ENCODE measurements around the gene ZNF407.

ZNF407 gene

DNA sequence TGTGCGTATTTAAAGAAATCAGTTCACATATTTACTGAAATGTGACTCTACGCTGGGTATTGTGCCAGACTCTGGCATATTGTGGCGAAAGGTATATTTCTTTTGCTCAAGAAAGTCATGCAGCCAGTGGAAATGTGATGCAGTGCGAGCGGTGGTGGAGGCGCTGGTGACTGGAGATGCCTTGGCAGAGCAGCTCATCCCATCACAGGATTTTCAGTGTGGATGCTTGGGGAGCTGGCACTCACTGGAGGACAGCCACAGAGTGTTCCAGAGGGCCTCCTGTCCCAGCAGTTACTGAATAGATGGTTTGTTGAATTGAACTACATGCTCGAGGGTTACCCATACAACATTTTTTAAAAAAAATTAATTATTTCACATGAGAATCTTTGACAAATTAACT lies 117.6 kb downstream of the ZNF407 start:
- Histone ChIP-seq H3K9ac (ENCODE audit: low read length) (no peak overlapping the region), H3K79me2 (ENCODE audit: insufficient read depth, low read length) (no peaks in the 10 kb centered on the region), H3K27ac (ENCODE audit: low read depth, low read length) (no peak overlapping the region), H4K20me1 (ENCODE audit: low read depth, low read length) (no peaks in the 10 kb centered on the region), H3K4me2 (ENCODE audit: low read depth, low read length, poor library complexity, severe bottlenecking) (no peak overlapping the region), H3K27me3 (ENCODE audit: low read length) (no peaks in the 10 kb centered on the region), H3K9me3 (ENCODE audit: insufficient read depth, low read length) (no peaks in the 10 kb centered on the region), H3K9me2 (replicated peaks; ENCODE audit: insufficient read depth, low read length) (no peaks in the 10 kb centered on the region), H2AFZ (ENCODE audit: low read depth, low read length, severe bottlenecking) (no peak overlapping the region), H3F3A (ENCODE audit: insufficient read depth) (no peaks in the 10 kb centered on the region), H3K36me3 (ENCODE audit: low read length) (no peaks in the 10 kb centered on the region), H3K4me3 (ENCODE audit: insufficient read depth, low read length, poor library complexity, severe bottlenecking) (no peak overlapping the region)
- TF ChIP-seq, protein P1, sequence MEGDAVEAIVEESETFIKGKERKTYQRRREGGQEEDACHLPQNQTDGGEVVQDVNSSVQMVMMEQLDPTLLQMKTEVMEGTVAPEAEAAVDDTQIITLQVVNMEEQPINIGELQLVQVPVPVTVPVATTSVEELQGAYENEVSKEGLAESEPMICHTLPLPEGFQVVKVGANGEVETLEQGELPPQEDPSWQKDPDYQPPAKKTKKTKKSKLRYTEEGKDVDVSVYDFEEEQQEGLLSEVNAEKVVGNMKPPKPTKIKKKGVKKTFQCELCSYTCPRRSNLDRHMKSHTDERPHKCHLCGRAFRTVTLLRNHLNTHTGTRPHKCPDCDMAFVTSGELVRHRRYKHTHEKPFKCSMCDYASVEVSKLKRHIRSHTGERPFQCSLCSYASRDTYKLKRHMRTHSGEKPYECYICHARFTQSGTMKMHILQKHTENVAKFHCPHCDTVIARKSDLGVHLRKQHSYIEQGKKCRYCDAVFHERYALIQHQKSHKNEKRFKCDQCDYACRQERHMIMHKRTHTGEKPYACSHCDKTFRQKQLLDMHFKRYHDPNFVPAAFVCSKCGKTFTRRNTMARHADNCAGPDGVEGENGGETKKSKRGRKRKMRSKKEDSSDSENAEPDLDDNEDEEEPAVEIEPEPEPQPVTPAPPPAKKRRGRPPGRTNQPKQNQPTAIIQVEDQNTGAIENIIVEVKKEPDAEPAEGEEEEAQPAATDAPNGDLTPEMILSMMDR (IDR thresholded peaks at IDR 0.05; ENCODE audit: insufficient read depth, low read length, poor library complexity, severe bottlenecking) = no peak
- TF ChIP-seq EZH2phosphoT487 (conservative IDR thresholded peaks at IDR 0.05; ENCODE audit: low read length) = no peak

DNA sequence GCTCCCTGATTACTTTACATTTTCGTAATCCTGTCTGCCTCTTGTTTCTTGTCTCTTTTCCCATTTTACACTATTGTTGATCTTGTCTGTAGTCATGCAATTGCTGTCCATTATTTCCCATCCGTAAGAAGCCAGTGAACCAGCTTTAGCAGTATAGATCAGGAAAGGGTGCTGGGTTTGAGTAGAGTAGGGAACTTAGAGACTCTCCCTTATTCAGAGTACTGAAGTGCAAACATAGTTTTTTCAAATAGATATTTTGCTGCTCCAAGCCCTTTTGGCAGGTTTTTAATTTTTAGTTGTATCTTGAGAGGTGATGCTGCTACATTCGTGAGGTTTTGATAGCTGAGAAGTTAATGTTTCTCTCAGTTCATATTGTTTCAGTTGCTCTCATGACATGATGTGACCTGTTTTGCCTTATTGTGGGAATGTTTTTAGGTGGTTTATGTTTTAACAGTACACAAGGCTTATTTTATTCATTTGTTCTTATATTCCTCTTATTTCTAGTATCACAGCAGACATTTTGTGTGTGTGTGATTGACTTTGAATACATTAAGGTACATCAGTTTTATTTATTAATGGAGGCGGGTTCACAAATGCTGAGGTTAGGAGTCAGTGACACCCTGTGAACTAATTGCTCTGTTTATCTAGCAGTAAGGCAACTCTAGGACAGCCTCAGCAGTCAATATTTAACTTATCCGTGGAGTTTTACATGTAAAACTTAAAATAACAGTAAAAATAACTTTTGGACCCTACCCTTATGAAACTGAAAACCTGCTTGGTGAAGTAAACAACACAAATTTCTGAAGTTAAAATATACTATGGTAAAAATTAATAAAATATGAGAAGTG lies 118.4 kb downstream of the ZNF407 start:
- no peaks in the 10 kb centered on the region for H3K9me3 ChIP-seq (ENCODE audit: insufficient read depth, low read length)
- no peak overlapping the region for H3K4me3 ChIP-seq (ENCODE audit: insufficient read depth, low read length, poor library complexity, severe bottlenecking)
- no peak overlapping the region for H3K27ac ChIP-seq (ENCODE audit: low read depth, low read length)
- no peak overlapping the region for H3K9ac ChIP-seq (ENCODE audit: low read length)
- no peak overlapping the region for H2AFZ ChIP-seq (ENCODE audit: low read depth, low read length, severe bottlenecking)
- H3K27me3 ChIP-seq (ENCODE audit: low read length) = no peaks in the 10 kb centered on the region
- H3K36me3 ChIP-seq (ENCODE audit: low read length) = no peaks in the 10 kb centered on the region
- H3F3A ChIP-seq (ENCODE audit: insufficient read depth) = no peaks in the 10 kb centered on the region
- H3K9me2 ChIP-seq (replicated peaks; ENCODE audit: insufficient read depth, low read length) = no peaks in the 10 kb centered on the region
- TF ChIP-seq EZH2phosphoT487 (conservative IDR thresholded peaks at IDR 0.05; ENCODE audit: low read length) = no peak
- H3K4me2 ChIP-seq (ENCODE audit: low read depth, low read length, poor library complexity, severe bottlenecking) = no peak overlapping the region
- no peaks in the 10 kb centered on the region for H4K20me1 ChIP-seq (ENCODE audit: low read depth, low read length)
- no peaks in the 10 kb centered on the region for H3K79me2 ChIP-seq (ENCODE audit: insufficient read depth, low read length)

DNA sequence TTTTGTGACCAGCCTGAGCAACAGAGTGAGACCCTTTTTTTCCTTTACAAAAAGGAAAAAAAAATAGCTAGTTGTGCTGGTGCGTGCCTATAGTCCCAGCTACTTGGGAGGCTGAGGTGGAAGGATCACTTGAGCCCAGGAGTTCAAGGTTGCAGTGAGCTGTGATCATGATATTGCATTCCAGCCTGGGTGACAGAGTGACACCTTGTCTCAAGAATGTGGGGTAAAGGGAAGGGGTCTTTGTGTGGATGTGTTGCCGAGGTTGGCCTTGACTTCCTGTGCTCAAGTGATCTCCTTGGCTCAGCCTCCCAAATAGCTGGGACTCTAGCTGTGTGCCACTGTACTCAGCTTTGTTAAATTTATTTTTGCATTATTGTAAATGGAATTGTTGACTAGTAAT lies 120.6 kb downstream of the ZNF407 start:
- no peaks in the 10 kb centered on the region for H3K79me2 ChIP-seq (ENCODE audit: insufficient read depth, low read length)
- no peaks in the 10 kb centered on the region for H4K20me1 ChIP-seq (ENCODE audit: low read depth, low read length)
- H3K9me3 ChIP-seq (ENCODE audit: insufficient read depth, low read length) = no peaks in the 10 kb centered on the region
- TF ChIP-seq EZH2phosphoT487 (conservative IDR thresholded peaks at IDR 0.05; ENCODE audit: low read length) = no peak
- TF ChIP-seq, protein P1 (IDR thresholded peaks at IDR 0.05; ENCODE audit: insufficient read depth, low read length, poor library complexity, severe bottlenecking) = no peak
- no peaks in the 10 kb centered on the region for H3F3A ChIP-seq (ENCODE audit: insufficient read depth)
- no peak overlapping the region for H2AFZ ChIP-seq (ENCODE audit: low read depth, low read length, severe bottlenecking)
- no peaks in the 10 kb centered on the region for H3K9me2 ChIP-seq (replicated peaks; ENCODE audit: insufficient read depth, low read length)
- no peaks in the 10 kb centered on the region for H3K36me3 ChIP-seq (ENCODE audit: low read length)
- H3K27me3 ChIP-seq (ENCODE audit: low read length) = no peaks in the 10 kb centered on the region
- H3K27ac ChIP-seq (ENCODE audit: low read depth, low read length) = no peak overlapping the region
- no peak overlapping the region for H3K4me3 ChIP-seq (ENCODE audit: insufficient read depth, low read length, poor library complexity, severe bottlenecking)
- H3K4me2 ChIP-seq (ENCODE audit: low read depth, low read length, poor library complexity, severe bottlenecking) = no peak overlapping the region
- H3K9ac ChIP-seq (ENCODE audit: low read length) = no peak overlapping the region

DNA sequence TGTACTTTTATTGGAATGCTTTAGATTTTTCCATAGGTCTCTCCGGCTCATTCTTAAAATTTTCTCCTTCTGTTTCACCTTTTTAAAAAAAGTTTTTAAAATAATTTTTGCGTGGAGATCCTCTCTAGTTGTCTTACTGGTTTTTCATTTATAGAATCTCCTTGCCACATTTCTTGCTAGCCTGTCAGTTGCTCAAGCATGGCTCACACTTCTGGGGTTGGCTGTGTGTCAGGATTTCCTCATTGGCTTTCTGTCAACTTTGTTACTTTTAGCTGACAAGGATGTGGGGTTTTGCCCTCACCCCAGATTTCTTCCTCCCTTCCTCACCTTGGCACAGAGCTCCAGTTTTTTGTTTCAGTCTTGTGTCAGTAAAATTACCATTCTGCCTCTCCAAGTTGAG lies 124.6 kb downstream of the ZNF407 start:
- no peaks in the 10 kb centered on the region for H3K36me3 ChIP-seq (ENCODE audit: low read length)
- H4K20me1 ChIP-seq (ENCODE audit: low read depth, low read length) = no peaks in the 10 kb centered on the region
- no peaks in the 10 kb centered on the region for H3K9me2 ChIP-seq (replicated peaks; ENCODE audit: insufficient read depth, low read length)
- H3K4me3 ChIP-seq (ENCODE audit: insufficient read depth, low read length, poor library complexity, severe bottlenecking) = no peak overlapping the region
- TF ChIP-seq EZH2phosphoT487 (conservative IDR thresholded peaks at IDR 0.05; ENCODE audit: low read length) = no peak
- TF ChIP-seq, protein P1 (IDR thresholded peaks at IDR 0.05; ENCODE audit: insufficient read depth, low read length, poor library complexity, severe bottlenecking) = no peak
- no peaks in the 10 kb centered on the region for H3K27me3 ChIP-seq (ENCODE audit: low read length)
- no peak overlapping the region for H3K27ac ChIP-seq (ENCODE audit: low read depth, low read length)
- no peaks in the 10 kb centered on the region for H3F3A ChIP-seq (ENCODE audit: insufficient read depth)
- H3K9me3 ChIP-seq (ENCODE audit: insufficient read depth, low read length) = no peaks in the 10 kb centered on the region
- H3K4me2 ChIP-seq (ENCODE audit: low read depth, low read length, poor library complexity, severe bottlenecking) = no peak overlapping the region
- no peaks in the 10 kb centered on the region for H3K79me2 ChIP-seq (ENCODE audit: insufficient read depth, low read length)
- no peak overlapping the region for H3K9ac ChIP-seq (ENCODE audit: low read length)
- H2AFZ ChIP-seq (ENCODE audit: low read depth, low read length, severe bottlenecking) = no peak overlapping the region
